ENCODE measurements around the gene ABLIM3. TPM values are rescaled to one million over a fixed set of nuclear protein-coding genes. Genes with fewer than 3 reads are reported as not detected.

The ABLIM3 gene
- total RNA-seq, 1 experiment from 2014 or later = 12.9 TPM

GRCh38 chr5:149117970-149118369 lies 23.3 kb upstream of the ABLIM3 start:
- CTCF ChIA-PET = no interaction called here
- no peak for TF ChIP-seq TCF7L2 (IDR thresholded peaks at IDR 0.05; ENCODE audit: low read depth, low read length)
- TF ChIP-seq, protein P1, sequence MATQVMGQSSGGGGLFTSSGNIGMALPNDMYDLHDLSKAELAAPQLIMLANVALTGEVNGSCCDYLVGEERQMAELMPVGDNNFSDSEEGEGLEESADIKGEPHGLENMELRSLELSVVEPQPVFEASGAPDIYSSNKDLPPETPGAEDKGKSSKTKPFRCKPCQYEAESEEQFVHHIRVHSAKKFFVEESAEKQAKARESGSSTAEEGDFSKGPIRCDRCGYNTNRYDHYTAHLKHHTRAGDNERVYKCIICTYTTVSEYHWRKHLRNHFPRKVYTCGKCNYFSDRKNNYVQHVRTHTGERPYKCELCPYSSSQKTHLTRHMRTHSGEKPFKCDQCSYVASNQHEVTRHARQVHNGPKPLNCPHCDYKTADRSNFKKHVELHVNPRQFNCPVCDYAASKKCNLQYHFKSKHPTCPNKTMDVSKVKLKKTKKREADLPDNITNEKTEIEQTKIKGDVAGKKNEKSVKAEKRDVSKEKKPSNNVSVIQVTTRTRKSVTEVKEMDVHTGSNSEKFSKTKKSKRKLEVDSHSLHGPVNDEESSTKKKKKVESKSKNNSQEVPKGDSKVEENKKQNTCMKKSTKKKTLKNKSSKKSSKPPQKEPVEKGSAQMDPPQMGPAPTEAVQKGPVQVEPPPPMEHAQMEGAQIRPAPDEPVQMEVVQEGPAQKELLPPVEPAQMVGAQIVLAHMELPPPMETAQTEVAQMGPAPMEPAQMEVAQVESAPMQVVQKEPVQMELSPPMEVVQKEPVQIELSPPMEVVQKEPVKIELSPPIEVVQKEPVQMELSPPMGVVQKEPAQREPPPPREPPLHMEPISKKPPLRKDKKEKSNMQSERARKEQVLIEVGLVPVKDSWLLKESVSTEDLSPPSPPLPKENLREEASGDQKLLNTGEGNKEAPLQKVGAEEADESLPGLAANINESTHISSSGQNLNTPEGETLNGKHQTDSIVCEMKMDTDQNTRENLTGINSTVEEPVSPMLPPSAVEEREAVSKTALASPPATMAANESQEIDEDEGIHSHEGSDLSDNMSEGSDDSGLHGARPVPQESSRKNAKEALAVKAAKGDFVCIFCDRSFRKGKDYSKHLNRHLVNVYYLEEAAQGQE (IDR thresholded peaks at IDR 0.05; ENCODE audit: insufficient read depth in 1 of 2, low read depth in 2 of 2, low read length in 1 of 2) = no peak
- TF ChIP-seq, protein P2, sequence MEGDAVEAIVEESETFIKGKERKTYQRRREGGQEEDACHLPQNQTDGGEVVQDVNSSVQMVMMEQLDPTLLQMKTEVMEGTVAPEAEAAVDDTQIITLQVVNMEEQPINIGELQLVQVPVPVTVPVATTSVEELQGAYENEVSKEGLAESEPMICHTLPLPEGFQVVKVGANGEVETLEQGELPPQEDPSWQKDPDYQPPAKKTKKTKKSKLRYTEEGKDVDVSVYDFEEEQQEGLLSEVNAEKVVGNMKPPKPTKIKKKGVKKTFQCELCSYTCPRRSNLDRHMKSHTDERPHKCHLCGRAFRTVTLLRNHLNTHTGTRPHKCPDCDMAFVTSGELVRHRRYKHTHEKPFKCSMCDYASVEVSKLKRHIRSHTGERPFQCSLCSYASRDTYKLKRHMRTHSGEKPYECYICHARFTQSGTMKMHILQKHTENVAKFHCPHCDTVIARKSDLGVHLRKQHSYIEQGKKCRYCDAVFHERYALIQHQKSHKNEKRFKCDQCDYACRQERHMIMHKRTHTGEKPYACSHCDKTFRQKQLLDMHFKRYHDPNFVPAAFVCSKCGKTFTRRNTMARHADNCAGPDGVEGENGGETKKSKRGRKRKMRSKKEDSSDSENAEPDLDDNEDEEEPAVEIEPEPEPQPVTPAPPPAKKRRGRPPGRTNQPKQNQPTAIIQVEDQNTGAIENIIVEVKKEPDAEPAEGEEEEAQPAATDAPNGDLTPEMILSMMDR (IDR thresholded peaks at IDR 0.05) = no peak
- no peak for TF ChIP-seq POLR2AphosphoS5 (IDR thresholded peaks at IDR 0.05; ENCODE audit: low read depth, low read length)
- H3K27ac ChIP-seq (ENCODE audit: low read length) = no peak overlapping the region
- DNase-seq (ENCODE audit: low read depth, low spot score) = no peak
- H3K4me3 ChIP-seq (ENCODE audit: low read depth in 2 of 2, low read length in 2 of 2) = no peak overlapping the region
- POLR2A ChIA-PET = interaction anchor here (0.6 kb wide), 1 partner anchor 290 kb away, joined by 7 read pairs; no protein-coding TSS in a partner anchor
- intact Hi-C loops (cut with micrococcal nuclease; ENCODE audit: unreplicated experiment) = loop anchor here (10.0 kb wide), 2 partner anchors 203 to 293 kb away; partner anchors contain the start of gene ADRB2
- H3K36me3 ChIP-seq (ENCODE audit: control insufficient read depth, insufficient read depth, low read length) = no peaks in the 10 kb centered on the region
- no peak for ATAC-seq
- in situ Hi-C loops (cut with HindIII; ENCODE audit: low pct_unique_long_range_greater_than_20kb, low sequenced_read_pairs) = no loop called here
- no TSS peak for BruUV-seq (replicated peaks)
- peaks cover 2% of the 10 kb centered on the region; the same call in 1 of the 2 replicates for H3K27me3 ChIP-seq (ENCODE audit: control insufficient read depth, insufficient read depth, low read length)
- H3K9me3 ChIP-seq (ENCODE audit: control insufficient read depth, insufficient read depth, low read depth, low read length) = no peaks in the 10 kb centered on the region
- no peaks in the 10 kb centered on the region for H3K4me1 ChIP-seq (ENCODE audit: control insufficient read depth, insufficient read depth, low read length)

DNA sequence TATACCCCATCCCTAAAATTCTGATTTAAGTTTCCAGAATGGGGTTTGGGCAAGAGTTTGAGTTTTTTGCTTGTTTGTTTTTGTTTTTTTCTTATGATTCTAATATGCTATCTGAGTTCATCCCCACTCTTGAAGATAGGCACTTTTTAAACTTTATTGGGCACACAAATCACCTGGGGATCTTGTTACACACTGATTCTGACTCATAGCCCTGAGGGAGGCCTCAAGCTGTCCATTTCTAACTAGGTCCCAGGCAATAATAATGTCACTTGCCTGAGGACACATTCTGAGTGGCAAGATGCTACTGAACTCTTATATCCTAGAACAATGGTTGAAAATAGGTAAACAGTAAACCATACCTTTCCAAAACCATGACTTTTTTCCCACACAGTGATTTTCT lies 22.8 kb upstream of the ABLIM3 start:
- intact Hi-C loops (cut with micrococcal nuclease; ENCODE audit: unreplicated experiment) (loop anchor here (10.0 kb wide), 2 partner anchors 204 to 294 kb away; partner anchors contain the start of gene ADRB2), in situ Hi-C loops (cut with HindIII; ENCODE audit: low pct_unique_long_range_greater_than_20kb, low sequenced_read_pairs) (no loop called here)
- H3K4me3 ChIP-seq (ENCODE audit: low read depth in 2 of 2, low read length in 2 of 2) = no peak overlapping the region
- TF ChIP-seq SIN3A (IDR thresholded peaks at IDR 0.05; ENCODE audit: borderline replicate concordance, insufficient read depth, low read depth, low read length) (no peak), TCF7L2 (IDR thresholded peaks at IDR 0.05; ENCODE audit: low read depth, low read length) (no peak), POLR2AphosphoS5 (IDR thresholded peaks at IDR 0.05; ENCODE audit: low read depth, low read length) (no peak)
- TF ChIP-seq, protein P1 (IDR thresholded peaks at IDR 0.05; ENCODE audit: insufficient read depth in 1 of 2, low read depth in 2 of 2, low read length in 1 of 2) = no peak
- TF ChIP-seq, protein P2 (IDR thresholded peaks at IDR 0.05) = no peak
- H3K27me3 ChIP-seq (ENCODE audit: control insufficient read depth, insufficient read depth, low read length) = peaks cover 2% of the 10 kb centered on the region; the same call in 1 of the 2 replicates
- no peaks in the 10 kb centered on the region for H3K36me3 ChIP-seq (ENCODE audit: control insufficient read depth, insufficient read depth, low read length)
- CTCF ChIA-PET = no interaction called here
- DNase-seq (ENCODE audit: low read depth, low spot score) (no peak), ATAC-seq (no peak)
- BruUV-seq (replicated peaks) = no TSS peak
- H3K9me3 ChIP-seq (ENCODE audit: control insufficient read depth, insufficient read depth, low read depth, low read length) = no peaks in the 10 kb centered on the region
- no peaks in the 10 kb centered on the region for H3K4me1 ChIP-seq (ENCODE audit: control insufficient read depth, insufficient read depth, low read length)
- POLR2A ChIA-PET = interaction anchor here (0.6 kb wide), 1 partner anchor 290 kb away, joined by 7 read pairs; no protein-coding TSS in a partner anchor
- no peak overlapping the region for H3K27ac ChIP-seq (ENCODE audit: low read length)

Measured in Panc1 (cell line).